Liver (tissue), 9 donors: ENCODE data around the gene PGA3. TPM values are rescaled to one million over a fixed set of nuclear protein-coding genes. Genes with fewer than 3 reads are reported as not detected.
"Not testable (repeated sequence)": the region's sequence is repeated elsewhere in the genome, so short reads cannot be mapped to it uniquely, and the experiment has no call there.

Experiments used
- DNase-seq: peaks from one replicate; pipeline ENCODE4 v3.0.0-alpha.2; 2017; ENCODE audit warnings: low spot score
- H3K27ac ChIP-seq, 2 donors: one replicate each; pipeline ENCODE4 v1.7.0; 2013; ENCODE audit warnings: inconsistent platforms in 2 of 2, low read length in 2 of 2, control low read depth in 1 of 2, low read depth in 1 of 2, mild to moderate bottlenecking in 1 of 2
- H3K27me3 ChIP-seq, 4 donors: one replicate each; pipeline versions ENCODE4 v1.6.1 to v1.7.0; 2013; ENCODE audit warnings: low read length in 3 of 4, inconsistent platforms in 1 of 4, mild to moderate bottlenecking in 1 of 4, moderate library complexity in 1 of 4; ENCODE audit not compliant: control insufficient read depth in 4 of 4, insufficient read depth in 4 of 4
- H3K36me3 ChIP-seq, 4 donors: one replicate each; pipeline versions ENCODE4 v1.6.1 to v1.7.0; 2013; ENCODE audit warnings: low read length in 3 of 4, mild to moderate bottlenecking in 3 of 4, low read depth in 1 of 4, moderate library complexity in 1 of 4; ENCODE audit not compliant: control insufficient read depth in 4 of 4, insufficient read depth in 3 of 4
- H3K4me1 ChIP-seq, 4 donors: one replicate each; pipeline versions ENCODE4 v1.6.1 to v1.7.0; 2013; ENCODE audit warnings: low read length in 3 of 4, mild to moderate bottlenecking in 3 of 4, moderate library complexity in 1 of 4; ENCODE audit not compliant: control insufficient read depth in 4 of 4, insufficient read depth in 4 of 4
- H3K4me3 ChIP-seq, 3 donors: one replicate each; pipeline versions ENCODE4 v1.6.1 to v1.7.0; 2013; ENCODE audit warnings: low read length in 3 of 3, control low read depth in 1 of 3, low read depth in 1 of 3, mild to moderate bottlenecking in 1 of 3
- H3K9ac ChIP-seq, 2 donors: one replicate each; pipeline ENCODE4 v1.7.0; 2013; ENCODE audit warnings: low read length in 2 of 2, mild to moderate bottlenecking in 2 of 2, moderate library complexity in 2 of 2, control low read depth in 1 of 2, low read depth in 1 of 2
- H3K9me3 ChIP-seq, 4 donors: one replicate each; pipeline versions ENCODE4 v1.6.1 to v1.7.0; 2013; ENCODE audit warnings: low read length in 3 of 4; ENCODE audit not compliant: control insufficient read depth in 4 of 4
- WGBS: extraction: QIAGEN DNeasy Blood & Tissue Kit; methylation state at CpG from one replicate; pipeline ENCODE4 v1.1.7; 2013; 5-methylcytosine and 5-hydroxymethylcytosine counted together
- polyA plus RNA-seq, 2 donors: library from polyadenylated mRNA; stranded (reverse) in 1 of 2; unstranded in 1 of 2; fragments of 200-250 nt in 1 of 2; fragments of >200 nt in 1 of 2; fragmentation: Nextera tagmentation in 1 of 2; extraction: Ambion mirVana in 1 of 2; gene quantifications; one replicate each; pipeline versions ENCODE4 v1.2.1 to v1.2.3, GENCODE V29; 2013 to 2015
- total RNA-seq, 2 donors: library from RNA; depleted of rRNA; stranded (reverse); fragments of >200 nt; gene quantifications; one replicate each; pipeline ENCODE4 v1.2.3, GENCODE V29; 2014
- donor health status: healthy.
- donor health status: healthy.
- donor health status: healthy.
- donor health status: healthy.
- donor health status: healthy.

The PGA3 gene
- total and polyA plus RNA-seq, 4 donors, result 0.25 to 0.56 (median 0.54) TPM; not detected in 1

- H3K27me3 ChIP-seq, H3K27ac ChIP-seq, H3K9ac ChIP-seq, H3K36me3 ChIP-seq, H3K4me1 ChIP-seq, DNase-seq, H3K9me3 ChIP-seq, H3K4me3 ChIP-seq: not testable (repeated sequence)
- WGBS, result no CpG with 5 or more reads among the region's 6 CpGs
Measured at GRCh38 chr11:61210629-61211028, 7.3 kb downstream of the PGA3 start.

GRCh38 chr11:61211327-61211952, 8.1 kb downstream of the PGA3 start:
- not testable (repeated sequence) for H3K36me3 ChIP-seq, H3K27me3 ChIP-seq, H3K4me3 ChIP-seq, H3K9ac ChIP-seq, H3K27ac ChIP-seq, H3K4me1 ChIP-seq, DNase-seq, H3K9me3 ChIP-seq
- WGBS, result 76% methylated on average over 7 of the region's 10 CpGs

- WGBS, result no CpG with 5 or more reads among the region's 15 CpGs
- H3K4me3 ChIP-seq, H3K27me3 ChIP-seq, H3K9me3 ChIP-seq, H3K36me3 ChIP-seq, H3K27ac ChIP-seq, H3K9ac ChIP-seq, DNase-seq, H3K4me1 ChIP-seq: not testable (repeated sequence)
Measured at GRCh38 chr11:61212202-61212601, 8.9 kb downstream of the PGA3 start.

- not testable (repeated sequence) for H3K4me1 ChIP-seq, H3K36me3 ChIP-seq, H3K9me3 ChIP-seq, DNase-seq, H3K27me3 ChIP-seq, H3K4me3 ChIP-seq, H3K9ac ChIP-seq, H3K27ac ChIP-seq
- no CpG with 5 or more reads among the region's 3 CpGs for WGBS
Measured at GRCh38 chr11:61213711-61214324, 10.5 kb downstream of the PGA3 start.

- H3K4me3 ChIP-seq, H3K27ac ChIP-seq, DNase-seq, H3K27me3 ChIP-seq, H3K9me3 ChIP-seq, H3K9ac ChIP-seq, H3K4me1 ChIP-seq, H3K36me3 ChIP-seq: not testable (repeated sequence)
- no CpG with 5 or more reads among the region's 4 CpGs for WGBS
Measured at GRCh38 chr11:61218306-61218705, 15.0 kb downstream of the PGA3 start.

GRCh38 chr11:61219016-61219415, 15.7 kb downstream of the PGA3 start:
- not testable (repeated sequence) for H3K9me3 ChIP-seq, H3K36me3 ChIP-seq, H3K27ac ChIP-seq, H3K9ac ChIP-seq, H3K4me1 ChIP-seq, H3K27me3 ChIP-seq, DNase-seq, H3K4me3 ChIP-seq
- 89% methylated on average over 5 of the region's 5 CpGs for WGBS

GRCh38 chr11:61222047-61222446, 18.7 kb downstream of the PGA3 start, which contains the start of gene PGA4:
Gene PGA4, plus strand, starts transcription at chr11:61222347. Its CDS starts 54 bp downstream, at chr11:61222401.
- not testable (repeated sequence) for H3K9ac ChIP-seq, H3K9me3 ChIP-seq, DNase-seq, H3K27ac ChIP-seq, H3K4me3 ChIP-seq, H3K36me3 ChIP-seq, H3K4me1 ChIP-seq, H3K27me3 ChIP-seq
- WGBS, result no CpG with 5 or more reads among the region's 8 CpGs

GRCh38 chr11:61222692-61223091, 19.4 kb downstream of the PGA3 start:
- not testable (repeated sequence) for H3K9ac ChIP-seq, H3K27me3 ChIP-seq, DNase-seq, H3K36me3 ChIP-seq, H3K4me1 ChIP-seq, H3K9me3 ChIP-seq, H3K4me3 ChIP-seq, H3K27ac ChIP-seq
- WGBS, result no CpG with 5 or more reads among the region's 5 CpGs
